GM21390 (cell line): ENCODE results near the gene SFN.
"Not testable (repeated sequence)": the region's sequence is repeated elsewhere in the genome, so short reads cannot be mapped to it uniquely, and the experiment has no call there.

Source experiments
- ATAC-seq: cut with Tn5 transposase; IDR thresholded peaks from one replicate; pipeline ENCODE4 v1.9.1; 2021; ENCODE audit not compliant: unreplicated experiment

The SFN gene

DNA sequence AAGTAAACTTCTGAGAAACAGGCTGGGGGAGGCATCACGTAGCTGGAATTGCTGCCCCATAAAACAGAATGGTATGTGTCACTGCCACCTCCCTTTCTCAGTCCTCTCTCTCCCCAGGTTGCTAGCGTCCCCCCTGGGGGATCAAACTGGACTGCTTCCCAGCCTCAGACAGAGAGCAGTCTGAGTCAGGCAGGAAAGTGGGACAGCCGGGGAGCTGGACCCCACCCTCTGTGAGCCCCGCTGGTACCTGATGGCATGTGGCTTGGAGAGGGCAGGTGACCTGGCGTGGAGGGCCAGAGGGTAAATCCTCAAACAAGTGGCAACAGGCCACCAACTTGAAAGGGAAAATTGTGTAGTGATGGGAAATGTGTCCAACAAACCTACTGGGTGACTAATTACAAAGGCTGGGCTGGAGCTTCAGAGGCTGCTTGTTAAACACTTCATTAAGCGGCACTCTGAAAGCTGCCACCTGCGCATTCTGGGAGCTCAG lies 1.0 kb upstream of the SFN start:
- ATAC-seq, result no peak

DNA sequence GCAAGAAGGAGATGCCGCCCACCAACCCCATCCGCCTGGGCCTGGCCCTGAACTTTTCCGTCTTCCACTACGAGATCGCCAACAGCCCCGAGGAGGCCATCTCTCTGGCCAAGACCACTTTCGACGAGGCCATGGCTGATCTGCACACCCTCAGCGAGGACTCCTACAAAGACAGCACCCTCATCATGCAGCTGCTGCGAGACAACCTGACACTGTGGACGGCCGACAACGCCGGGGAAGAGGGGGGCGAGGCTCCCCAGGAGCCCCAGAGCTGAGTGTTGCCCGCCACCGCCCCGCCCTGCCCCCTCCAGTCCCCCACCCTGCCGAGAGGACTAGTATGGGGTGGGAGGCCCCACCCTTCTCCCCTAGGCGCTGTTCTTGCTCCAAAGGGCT lies 732 bp downstream of the SFN start:
- ATAC-seq, result no peak

DNA sequence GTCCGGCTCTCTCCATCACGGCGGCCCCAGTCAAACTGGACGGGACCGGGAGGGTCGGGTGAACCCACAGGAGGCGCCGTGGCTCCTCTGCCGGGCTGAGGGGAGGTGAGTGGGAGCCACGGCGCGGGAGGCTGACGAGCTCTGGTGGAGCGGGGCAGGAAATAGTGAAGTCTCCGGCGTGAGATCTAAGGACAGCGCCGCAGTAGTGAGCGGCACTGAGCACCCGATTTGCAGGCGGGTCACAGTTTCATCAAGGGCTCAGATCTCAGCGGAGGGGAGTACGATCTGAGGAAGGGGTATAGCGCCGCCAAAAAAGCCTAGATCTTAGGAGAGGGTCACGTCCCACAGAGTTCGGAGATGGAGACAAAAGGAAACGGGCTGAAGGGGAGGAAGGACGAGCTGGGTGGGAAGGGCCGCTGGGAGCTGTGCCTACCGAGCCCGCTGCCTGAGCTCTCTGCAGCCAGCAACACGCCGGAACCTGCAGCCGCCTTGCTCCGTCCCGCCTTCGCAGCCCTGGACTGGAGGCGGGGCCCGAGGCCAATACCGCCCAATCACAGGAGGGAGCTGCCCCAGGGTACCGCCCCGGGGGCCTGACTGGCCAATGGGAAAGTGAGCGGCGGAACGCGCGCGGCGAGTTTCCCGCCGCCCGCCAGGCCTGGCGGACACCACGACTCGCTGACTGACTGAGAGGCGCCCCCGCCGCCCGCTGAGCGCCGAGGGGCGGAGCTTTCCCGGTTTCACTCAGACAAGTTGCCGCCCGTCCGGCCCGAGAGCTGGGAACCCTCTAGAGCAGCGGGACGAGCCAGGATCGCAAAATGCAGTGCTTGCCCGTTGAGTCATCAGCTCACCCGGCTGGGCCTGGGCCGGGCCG lies 1.9 kb downstream of the SFN start:
- ATAC-seq, result peak; percentile 84

DNA sequence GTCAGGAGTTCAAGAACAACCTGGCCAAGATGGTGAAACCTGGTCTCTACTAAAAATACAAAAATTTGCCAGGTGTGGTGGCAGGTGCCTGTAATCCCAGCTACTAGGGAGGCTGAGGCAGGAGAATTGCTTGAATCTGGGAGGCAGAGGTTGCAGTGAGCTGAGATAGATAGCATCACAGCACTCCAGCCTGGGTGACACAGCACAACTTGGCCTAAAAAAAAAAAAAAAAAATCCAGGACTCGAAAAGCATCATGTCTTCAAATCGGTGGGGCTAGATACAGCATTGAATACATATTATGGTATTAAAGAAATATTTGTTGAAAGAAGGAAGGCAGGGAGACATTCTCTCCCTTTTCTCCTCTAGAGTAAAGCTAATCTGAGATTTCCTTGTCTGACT lies 10.1 kb downstream of the SFN start:
- ATAC-seq, result not testable (repeated sequence)

DNA sequence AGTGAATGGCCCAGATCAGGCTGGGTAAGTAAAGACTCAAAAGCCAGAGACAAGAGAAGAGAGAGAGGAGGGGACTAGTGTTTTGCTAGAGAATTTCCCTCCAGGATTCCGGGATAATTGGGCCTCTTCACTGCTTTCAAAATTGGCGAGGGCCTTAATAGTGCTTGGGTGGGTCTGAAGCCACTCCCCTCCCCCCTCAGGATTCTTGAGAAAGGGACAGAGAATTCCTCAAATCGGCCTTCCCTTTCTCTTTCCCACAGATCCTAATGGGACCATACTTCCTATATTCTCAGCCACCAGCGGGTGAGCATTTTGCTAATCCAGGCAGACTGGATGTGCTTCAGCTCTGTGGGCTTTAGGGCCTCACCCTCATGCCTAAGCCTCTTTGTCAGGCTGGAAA lies 11.9 kb downstream of the SFN start:
- ATAC-seq, result no peak

DNA sequence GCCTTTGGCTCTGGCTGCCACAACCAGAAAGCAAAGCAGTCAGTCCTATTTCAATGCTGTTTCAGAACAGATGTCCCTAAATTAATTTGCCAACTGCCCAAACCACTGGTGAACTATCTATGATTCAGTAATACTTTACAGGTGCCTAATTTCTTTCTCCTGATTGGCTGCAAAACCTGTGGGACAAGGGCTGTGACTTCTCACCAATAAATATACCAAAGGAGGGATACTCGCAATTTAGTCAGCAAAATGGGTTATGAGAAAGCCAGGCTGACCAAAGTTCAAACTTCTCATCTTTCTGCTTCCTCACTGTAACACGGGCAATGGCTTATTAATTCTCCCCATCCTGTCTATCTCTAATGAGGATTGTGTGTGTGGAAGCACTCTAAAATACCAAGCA lies 14.4 kb downstream of the SFN start:
- no peak for ATAC-seq

DNA sequence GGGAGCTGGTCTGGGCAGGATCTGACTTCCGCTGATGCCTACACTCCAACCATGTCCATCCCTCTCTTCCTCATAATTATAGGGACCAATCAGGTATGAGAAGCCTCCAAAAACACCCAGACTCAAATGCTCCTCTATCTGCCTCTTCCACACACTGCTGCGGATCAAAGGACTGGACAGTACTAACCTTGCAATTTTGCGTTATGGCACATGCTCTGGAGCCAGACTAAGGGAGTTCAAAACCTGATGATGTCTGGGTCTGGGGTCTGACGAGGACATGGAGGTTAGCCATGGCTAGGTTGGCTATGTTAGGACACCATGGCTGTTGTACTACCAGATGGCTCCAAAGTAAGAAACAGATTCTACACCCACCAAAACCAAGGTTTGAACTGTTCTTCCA lies 16.8 kb downstream of the SFN start:
- ATAC-seq, result no peak

DNA sequence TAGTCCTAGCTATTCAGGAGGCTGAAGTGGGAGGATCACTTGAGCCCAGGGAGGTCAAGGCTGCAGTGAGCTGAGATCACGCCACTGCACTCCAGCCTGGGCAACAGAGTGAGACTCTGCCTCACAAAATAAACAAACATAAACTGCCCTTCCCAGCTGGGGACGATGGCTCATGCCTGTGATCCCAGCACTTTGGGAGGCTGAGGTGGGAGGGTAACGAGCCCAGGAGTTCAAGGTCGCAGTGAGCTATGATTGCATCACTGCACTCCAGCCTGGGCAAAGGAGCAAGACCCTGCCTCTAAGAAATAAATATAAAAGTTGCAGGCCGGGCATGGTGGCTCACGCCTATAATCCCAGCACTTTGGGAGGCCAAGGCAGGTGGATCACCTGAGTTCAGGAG lies 18.7 kb downstream of the SFN start:
- not testable (repeated sequence) for ATAC-seq

DNA sequence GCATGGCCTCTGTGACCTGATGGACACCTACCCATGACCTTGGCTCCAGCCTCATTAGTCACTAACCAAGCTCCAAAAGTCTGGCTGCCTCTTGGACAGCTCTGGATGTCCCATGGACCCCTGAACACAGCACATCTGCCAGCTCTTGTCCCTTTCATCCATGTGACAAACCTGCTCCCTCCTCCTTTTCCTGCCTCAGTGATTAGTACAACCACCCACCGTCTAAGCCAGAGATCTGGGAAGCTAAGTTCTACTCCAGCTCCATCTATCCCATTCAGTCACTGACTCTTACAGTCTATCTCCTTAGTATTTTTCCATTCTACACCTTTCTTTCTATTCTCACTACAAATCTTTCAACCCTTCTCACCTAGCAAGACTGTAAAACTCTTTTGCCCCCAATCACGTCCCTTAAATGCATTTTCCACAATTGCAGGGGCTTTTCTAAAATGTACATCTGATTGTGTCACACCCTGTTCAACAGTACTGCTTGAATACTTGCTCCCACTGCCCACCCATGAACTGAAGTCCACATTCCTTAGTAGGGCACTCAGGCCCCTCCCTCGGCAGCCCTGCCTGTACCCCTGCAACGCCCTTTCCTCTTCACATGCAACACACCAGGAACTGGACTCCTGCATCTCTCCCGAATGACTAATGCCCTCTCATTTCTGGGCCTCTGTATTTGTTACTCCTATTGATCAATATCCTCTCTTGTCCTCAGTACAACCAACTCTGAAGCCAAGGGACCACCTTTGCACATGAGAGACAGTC lies 19.9 kb downstream of the SFN start:
- no peak for ATAC-seq

DNA sequence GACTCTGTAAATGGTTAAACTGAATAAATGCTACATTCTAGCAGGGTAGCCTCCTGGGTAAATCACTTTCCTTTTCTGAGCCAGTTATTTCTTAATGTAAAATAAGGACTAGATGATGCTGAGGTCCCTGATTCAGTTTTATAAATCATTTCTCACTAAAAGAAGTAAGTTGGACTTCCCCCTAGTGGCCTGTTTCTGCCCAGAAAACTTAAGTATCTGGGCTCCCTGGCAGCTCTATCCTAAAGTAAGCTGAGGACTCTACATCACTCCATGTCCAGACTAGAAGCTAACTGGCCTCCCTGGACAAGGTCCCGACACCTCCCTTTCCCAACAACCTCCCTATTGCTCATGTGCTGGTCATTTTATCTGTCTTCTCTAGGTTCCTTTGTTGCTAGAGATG lies 24.2 kb downstream of the SFN start:
- ATAC-seq, result no peak

DNA sequence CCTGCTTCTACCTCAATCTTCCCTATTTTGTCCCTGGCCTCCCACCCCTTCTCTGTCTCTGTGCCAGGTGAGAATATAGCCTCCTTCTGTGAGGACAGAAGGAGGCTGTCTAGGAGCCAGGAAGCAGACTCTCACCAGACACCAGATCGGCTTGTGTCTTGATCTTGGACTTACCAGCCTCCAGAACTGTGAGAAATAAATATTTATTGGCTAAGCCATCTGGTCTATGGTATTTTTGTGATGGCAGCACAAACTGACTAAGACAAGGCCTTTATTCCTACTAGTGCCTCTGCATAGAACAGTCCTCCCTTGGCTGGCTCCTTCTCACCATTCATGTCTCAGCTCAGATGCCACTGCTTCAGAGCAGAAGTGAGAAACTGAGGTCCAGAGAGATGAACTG lies 25.3 kb downstream of the SFN start:
- no peak for ATAC-seq

DNA sequence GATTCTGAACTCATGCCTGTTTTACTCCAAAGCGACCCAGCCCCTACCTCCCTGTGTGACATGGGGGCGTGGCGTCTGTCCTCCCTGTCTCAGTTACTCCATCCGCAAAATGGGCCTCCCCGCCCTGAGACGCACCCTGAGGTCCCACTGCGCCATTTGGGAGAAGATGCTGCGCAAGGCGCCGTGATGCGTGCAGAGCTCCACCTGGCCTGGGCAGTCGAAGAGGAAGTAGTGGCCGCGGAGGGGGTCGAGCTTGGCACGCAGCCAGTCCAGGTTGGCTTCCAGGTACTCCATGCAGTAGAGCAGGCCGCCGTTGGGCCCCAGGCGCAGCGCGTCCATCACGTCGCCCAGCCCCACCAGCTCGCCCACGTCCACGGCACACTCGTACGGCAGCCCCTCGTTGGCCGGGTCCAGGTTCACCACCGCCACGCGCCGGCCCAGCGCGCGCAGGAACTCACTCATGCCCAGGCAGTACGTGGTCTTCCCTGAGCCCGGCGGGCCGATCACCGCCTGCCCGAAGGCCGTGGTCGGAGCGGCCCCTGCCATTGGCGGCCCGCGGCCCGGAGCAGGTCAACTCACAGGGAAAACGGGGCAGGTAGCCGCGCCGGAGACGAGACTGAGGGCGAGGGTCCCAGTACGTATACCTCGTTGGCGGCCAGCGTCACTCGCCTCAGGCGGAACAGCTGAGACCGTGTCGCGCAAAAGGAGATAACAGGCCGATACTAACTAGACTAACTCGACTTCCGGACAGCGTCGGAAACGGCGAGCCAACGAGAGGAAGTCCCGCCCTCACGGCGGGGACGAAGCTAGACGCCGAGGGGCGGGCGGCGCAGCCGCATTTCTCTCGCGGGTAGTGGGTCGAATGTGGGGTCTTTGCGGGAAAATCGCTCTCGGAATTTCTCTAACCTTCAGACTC lies 26.9 kb downstream of the SFN start, which contains the start of gene GPN2:
Gene GPN2 (minus strand): TSS at position 733 of the 916 bp plus-strand sequence. CDS start 187 bp downstream, at position 546.
- ATAC-seq, result peak; percentile 88

DNA sequence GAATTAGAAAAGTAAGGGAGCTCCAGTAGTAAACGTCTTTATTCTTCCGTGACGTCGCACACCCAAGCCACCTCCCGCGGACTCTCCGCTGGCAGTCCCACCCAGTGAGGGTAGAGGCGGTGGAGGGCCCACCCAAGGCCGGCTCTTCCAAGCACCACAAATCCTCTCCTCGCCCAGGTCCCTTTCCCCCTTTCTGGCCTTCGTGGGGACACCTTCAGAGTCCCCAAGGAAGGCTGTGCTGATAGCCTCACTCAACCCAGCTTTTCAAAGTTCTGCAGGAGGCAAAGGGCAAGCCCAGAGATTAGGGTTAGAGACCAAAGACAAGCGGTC lies 27.5 kb downstream of the SFN start:
- ATAC-seq, result peak; percentile 23

DNA sequence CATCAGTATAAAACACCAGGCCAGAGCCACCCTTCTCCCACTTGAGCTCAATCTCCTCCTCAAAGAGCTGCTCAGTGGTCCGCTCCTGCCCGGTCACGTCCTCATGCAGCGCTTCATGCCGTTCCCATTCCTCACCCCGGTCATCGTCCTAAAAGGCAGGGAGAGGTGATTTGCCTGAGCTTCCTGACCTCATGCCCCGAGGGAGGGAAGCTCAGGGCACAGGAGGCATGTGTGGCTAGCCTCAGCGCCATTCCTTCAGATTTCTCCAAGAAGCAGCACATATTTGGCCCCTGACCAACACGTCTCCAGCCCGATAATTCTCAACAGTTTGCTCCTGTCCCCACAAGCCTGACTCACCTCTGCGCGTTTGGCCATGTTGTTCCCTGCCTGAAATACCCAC lies 31.3 kb downstream of the SFN start:
- ATAC-seq, result no peak

DNA sequence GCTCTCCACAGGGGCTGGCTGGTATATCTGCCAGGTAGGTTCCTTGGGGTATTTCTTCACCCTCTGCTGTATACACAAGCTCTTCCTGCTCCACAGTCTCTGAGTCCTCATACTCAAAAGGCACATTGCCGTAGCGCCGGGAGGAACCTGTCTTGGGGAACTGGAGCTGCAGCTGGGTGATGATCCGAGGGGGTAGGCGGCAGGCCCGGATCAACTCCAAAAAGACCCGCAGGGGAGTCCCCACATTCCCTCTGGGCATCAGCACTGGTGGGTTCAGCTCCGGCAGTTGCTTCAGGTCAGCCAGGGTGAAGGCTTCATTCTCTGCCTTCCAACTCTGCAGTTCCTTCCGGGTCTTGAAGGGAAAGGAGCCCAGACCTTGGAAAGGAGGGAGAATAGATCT lies 34.4 kb downstream of the SFN start:
- no peak for ATAC-seq

DNA sequence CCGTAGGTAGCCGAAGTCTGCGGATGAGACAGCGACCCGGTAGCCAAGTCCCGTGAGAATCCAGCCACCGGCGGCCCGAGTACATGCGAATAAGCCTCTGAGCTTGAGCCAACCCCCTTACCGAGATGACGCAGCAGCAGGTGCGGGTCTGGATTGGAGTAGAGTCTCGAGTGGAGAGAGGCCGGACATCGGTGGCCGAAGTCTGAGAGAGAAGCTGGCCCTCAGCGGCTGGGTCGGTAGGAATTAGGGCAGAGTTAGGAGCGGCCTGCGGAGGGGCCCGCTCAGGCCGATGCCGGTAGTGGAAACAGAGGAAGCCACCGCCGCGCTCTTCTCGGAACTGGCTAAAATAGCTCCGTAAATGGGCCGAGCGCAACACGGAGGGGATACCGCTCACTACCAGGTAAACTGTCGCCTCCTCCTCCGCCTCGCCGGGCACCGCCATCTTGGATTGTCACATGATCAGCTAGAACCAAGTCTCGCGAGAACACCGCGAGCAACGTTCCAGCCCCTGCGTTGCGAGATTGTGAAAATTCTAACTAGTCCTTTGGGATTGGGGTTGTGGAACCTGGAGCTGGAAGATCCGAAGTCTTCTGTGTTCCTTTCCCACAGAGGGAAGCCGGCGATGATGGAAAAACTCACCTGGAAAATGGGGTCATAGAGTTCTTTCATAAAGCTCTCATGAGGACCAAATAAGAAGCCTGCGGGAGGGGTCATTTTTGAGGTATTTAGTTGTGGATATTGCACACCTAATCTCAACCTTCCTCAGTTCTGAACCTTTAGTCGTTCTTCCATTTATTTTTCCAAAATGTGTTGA lies 37.3 kb downstream of the SFN start, which contains the start of gene GPATCH3:
Gene GPATCH3 (minus strand): TSS at position 467 of the 814 bp plus-strand sequence. CDS start 25 bp downstream, at position 442.
- peak; percentile 77 for ATAC-seq

DNA sequence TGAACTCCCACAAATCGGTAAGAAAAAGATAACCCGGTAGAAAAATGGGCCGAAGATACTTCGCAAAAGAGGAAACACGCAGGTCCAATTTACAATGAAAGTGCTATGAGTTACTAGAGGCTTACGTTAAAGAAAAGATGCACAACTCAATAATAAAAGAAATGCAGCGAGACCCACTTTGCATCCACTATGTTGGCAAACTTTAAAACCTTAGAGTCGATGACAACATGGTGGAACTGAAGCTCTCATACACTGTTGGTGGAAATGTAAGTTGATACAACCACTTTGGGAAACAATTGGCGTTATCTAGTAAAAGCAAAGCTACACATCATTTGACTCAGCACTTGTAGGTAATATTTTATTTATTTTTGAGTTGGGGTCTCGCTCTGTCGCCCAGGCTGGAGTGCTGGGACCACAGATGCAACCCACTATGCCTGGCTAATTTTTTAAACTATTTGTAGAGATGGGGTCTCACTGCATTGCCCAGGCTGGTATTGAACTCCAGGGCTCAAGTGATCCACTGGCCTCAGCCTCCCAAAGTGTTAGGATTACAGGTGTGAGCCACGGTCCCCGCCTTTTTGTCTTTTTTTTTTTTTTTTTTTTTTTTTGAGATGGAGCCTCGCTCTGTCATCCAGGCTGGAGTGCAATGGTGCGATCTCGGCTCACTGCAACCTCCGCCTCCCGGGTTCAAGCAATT lies 38.0 kb downstream of the SFN start:
- ATAC-seq, result no peak

DNA sequence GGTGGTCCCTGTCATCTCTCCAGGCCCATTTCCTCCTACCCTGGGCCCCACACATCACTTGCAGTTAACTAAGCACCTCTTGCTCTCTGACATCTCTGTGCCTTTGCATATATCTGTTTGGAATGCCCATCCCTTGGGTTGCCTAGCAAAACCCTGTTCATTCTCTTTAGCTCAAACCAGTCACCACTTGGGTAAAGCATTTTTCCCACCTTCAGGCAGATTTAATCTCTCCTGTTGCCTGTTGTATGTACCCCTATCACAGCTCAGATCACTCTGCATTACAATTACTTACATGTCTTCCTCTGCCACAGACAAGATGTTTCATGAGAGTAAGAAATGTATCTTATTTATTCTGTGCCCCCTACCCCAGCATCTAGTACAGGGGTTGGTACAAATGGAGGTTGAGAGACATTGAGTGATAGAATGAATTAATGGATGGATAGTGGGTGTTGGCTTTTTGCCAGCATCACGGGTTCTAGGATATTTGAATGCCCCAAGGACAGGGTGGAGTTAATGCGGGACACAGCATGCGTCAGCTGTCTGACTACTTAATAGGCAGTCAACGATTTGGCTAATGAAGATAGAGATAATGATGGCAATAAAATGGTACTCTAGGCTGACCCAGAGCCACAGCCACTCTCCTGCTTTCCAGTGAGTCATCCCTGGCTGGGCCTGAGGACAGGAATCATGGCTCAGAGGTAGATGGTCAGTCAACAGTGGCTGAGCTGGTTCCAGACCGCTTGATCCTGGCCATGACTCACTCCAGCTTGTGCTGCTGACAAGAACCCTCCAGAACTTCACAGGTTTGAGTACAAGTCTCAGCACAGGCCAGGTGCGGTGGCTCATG lies 44.3 kb downstream of the SFN start:
- ATAC-seq, result no peak

DNA sequence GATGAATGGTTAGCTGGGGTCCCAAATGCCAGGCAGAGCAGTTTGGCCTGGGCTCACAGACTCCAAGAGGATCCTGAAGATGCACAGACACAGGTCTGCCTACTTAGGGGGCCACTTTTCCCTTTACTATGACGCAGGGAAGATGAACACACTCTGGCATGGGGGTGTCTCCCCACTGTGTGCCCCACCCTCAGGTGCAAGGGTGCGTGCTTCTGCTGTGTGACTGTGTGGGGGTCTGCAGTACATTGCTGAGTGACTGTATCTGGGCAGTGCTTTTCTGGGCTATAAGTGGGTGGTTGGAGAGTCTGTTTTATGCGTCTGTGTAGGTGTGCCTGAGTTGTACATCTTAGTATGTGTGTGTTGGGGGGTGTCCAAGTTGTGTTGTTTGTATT lies 47.0 kb downstream of the SFN start:
- no peak for ATAC-seq
